Hippocampal formation (tissue), 2 donors: Measurements from ENCODE around the gene PHACTR3.
A peak's percentile ranks its signal among the peaks of the same experiment; 100 is the strongest.

Experiments
- DNase-seq, 2 donors: peaks; one replicate each; lab custom pipeline; 2025; lab: John Stamatoyannopoulos, UW

PHACTR3 gene

GRCh38 chr20:59731376-59731775 is 127.0 kb downstream of the PHACTR3 start:
- no peak for DNase-seq

- no peak for DNase-seq
Observed at GRCh38 chr20:59733351-59733750, 129.0 kb downstream of the PHACTR3 start.

GRCh38 chr20:59735486-59735885 is 131.1 kb downstream of the PHACTR3 start:
- DNase-seq, result no peak

GRCh38 chr20:59735917-59736316 is 131.6 kb downstream of the PHACTR3 start:
- peak in 1 of 2 donors; percentile 29 for DNase-seq

GRCh38 chr20:59736366-59736765 is 132.0 kb downstream of the PHACTR3 start:
- DNase-seq, result no peak

- no peak for DNase-seq
Observed at GRCh38 chr20:59737073-59737666, 132.8 kb downstream of the PHACTR3 start.

GRCh38 chr20:59737816-59738215 is 133.5 kb downstream of the PHACTR3 start:
- DNase-seq, result no peak

- DNase-seq, result no peak
Observed at GRCh38 chr20:59738851-59739250, 134.5 kb downstream of the PHACTR3 start.

- no peak for DNase-seq
Observed at GRCh38 chr20:59740621-59741020, 136.3 kb downstream of the PHACTR3 start.

- no peak for DNase-seq
Observed at GRCh38 chr20:59741073-59741472, 136.7 kb downstream of the PHACTR3 start.

GRCh38 chr20:59742351-59743095 is 138.2 kb downstream of the PHACTR3 start:
- no peak for DNase-seq

GRCh38 chr20:59743308-59743707 is 139.0 kb downstream of the PHACTR3 start:
- no peak for DNase-seq

- no peak for DNase-seq
Observed at GRCh38 chr20:59743767-59744485, 139.6 kb downstream of the PHACTR3 start.

- no peak for DNase-seq
Observed at GRCh38 chr20:59744756-59745155, 140.4 kb downstream of the PHACTR3 start.

GRCh38 chr20:59745201-59745600 is 140.9 kb downstream of the PHACTR3 start:
- DNase-seq, result no peak

GRCh38 chr20:59745716-59746115 is 141.4 kb downstream of the PHACTR3 start:
- no peak for DNase-seq

- no peak for DNase-seq
Observed at GRCh38 chr20:59746155-59746554, 141.8 kb downstream of the PHACTR3 start.

- no peak for DNase-seq
Observed at GRCh38 chr20:59747671-59748515, 143.6 kb downstream of the PHACTR3 start.

- DNase-seq, result no peak
Observed at GRCh38 chr20:59748619-59749191, 144.4 kb downstream of the PHACTR3 start.

- no peak for DNase-seq
Observed at GRCh38 chr20:59749301-59749700, 145.0 kb downstream of the PHACTR3 start.

GRCh38 chr20:59750209-59750840 is 146.0 kb downstream of the PHACTR3 start:
- no peak for DNase-seq
